ENCODE results near the gene SKOR1.
A peak's percentile ranks its signal among the peaks of the same experiment; 100 is the strongest.

SKOR1 gene

DNA sequence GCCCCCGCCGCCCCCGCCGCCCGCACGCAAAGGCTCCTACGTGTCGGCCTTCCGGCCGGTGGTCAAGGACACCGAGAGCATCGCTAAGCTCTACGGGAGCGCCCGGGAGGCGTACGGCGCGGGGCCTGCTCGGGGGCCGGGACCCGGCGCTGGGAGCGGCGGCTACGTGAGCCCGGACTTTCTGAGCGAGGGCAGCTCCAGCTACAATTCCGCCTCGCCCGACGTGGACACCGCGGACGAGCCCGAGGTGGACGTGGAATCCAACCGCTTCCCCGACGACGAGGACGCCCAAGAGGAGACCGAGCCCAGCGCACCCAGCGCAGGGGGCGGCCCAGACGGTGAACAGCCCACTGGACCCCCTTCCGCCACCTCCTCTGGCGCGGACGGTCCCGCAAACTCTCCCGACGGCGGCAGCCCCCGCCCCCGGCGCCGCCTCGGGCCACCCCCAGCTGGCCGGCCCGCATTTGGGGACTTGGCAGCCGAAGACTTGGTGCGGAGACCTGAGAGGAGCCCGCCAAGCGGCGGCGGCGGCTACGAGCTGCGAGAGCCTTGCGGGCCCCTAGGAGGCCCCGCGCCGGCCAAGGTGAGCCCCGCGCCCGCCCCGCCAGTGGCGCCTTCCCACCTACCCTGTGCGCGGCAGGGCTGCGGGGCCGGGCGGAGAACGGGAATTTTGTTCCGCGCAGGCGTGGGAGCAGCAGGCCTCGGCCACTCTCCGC lies 2.4 kb downstream of the SKOR1 start:
- peak overlapping the region in 1 of 2 donors; percentile 40 for H3K4me3 ChIP-seq (ENCODE audit: low read length in 2 of 2)

GRCh38 chr15:67828278-67828968 lies 3.1 kb downstream of the SKOR1 start:
- peaks cover 76 to 99% of the 10 kb centered on the region in 2 donors for H3K27me3 ChIP-seq (ENCODE audit: control insufficient read depth in 1 of 2, insufficient read depth in 2 of 2, low read length in 2 of 2)
- H3K9ac ChIP-seq (ENCODE audit: low read length in 2 of 2), result no peak overlapping the region
- H3K9me3 ChIP-seq (ENCODE audit: control insufficient read depth in 2 of 2, low read length in 2 of 2), result no peaks in the 10 kb centered on the region
- no peaks in the 10 kb centered on the region for H3K36me3 ChIP-seq (ENCODE audit: control insufficient read depth in 2 of 2, insufficient read depth in 2 of 2, low read length in 2 of 2)
- H3K27ac ChIP-seq (ENCODE audit: low read length), result no peak overlapping the region
- peak overlapping the region in 1 of 2 donors; percentile 40 for H3K4me3 ChIP-seq (ENCODE audit: low read length in 2 of 2)
- H3K4me1 ChIP-seq (ENCODE audit: control insufficient read depth, insufficient read depth, low read length), result peaks cover 43% of the 10 kb centered on the region

More for the DNA sequence above, 2.4 kb downstream of the SKOR1 start:
- Histone ChIP-seq H3K4me1 (ENCODE audit: control insufficient read depth, insufficient read depth, low read length) (peaks cover 45% of the 10 kb centered on the region), H3K27ac (ENCODE audit: low read length) (no peak overlapping the region), H3K9me3 (ENCODE audit: control insufficient read depth in 2 of 2, low read length in 2 of 2) (peaks cover 0 to 1% of the 10 kb centered on the region in 2 donors), H3K9ac (ENCODE audit: low read length in 2 of 2) (no peak overlapping the region), H3K36me3 (ENCODE audit: control insufficient read depth in 2 of 2, insufficient read depth in 2 of 2, low read length in 2 of 2) (no peaks in the 10 kb centered on the region), H3K27me3 (ENCODE audit: control insufficient read depth in 1 of 2, insufficient read depth in 2 of 2, low read length in 2 of 2) (peaks cover 71 to 98% of the 10 kb centered on the region in 2 donors)

- peaks cover 45% of the 10 kb centered on the region for H3K4me1 ChIP-seq (ENCODE audit: control insufficient read depth, insufficient read depth, low read length)
- H3K9ac ChIP-seq (ENCODE audit: low read length in 2 of 2), result no peak overlapping the region
- no peaks in the 10 kb centered on the region for H3K36me3 ChIP-seq (ENCODE audit: control insufficient read depth in 2 of 2, insufficient read depth in 2 of 2, low read length in 2 of 2)
- H3K4me3 ChIP-seq (ENCODE audit: low read length in 2 of 2), result no peak overlapping the region
- H3K9me3 ChIP-seq (ENCODE audit: control insufficient read depth in 2 of 2, low read length in 2 of 2), result no peaks in the 10 kb centered on the region
- H3K27ac ChIP-seq (ENCODE audit: low read length), result no peak overlapping the region
- H3K27me3 ChIP-seq (ENCODE audit: control insufficient read depth in 1 of 2, insufficient read depth in 2 of 2, low read length in 2 of 2), result peaks cover 76 to 99% of the 10 kb centered on the region in 2 donors
Observed at GRCh38 chr15:67828969-67829646, 3.8 kb downstream of the SKOR1 start.

DNA sequence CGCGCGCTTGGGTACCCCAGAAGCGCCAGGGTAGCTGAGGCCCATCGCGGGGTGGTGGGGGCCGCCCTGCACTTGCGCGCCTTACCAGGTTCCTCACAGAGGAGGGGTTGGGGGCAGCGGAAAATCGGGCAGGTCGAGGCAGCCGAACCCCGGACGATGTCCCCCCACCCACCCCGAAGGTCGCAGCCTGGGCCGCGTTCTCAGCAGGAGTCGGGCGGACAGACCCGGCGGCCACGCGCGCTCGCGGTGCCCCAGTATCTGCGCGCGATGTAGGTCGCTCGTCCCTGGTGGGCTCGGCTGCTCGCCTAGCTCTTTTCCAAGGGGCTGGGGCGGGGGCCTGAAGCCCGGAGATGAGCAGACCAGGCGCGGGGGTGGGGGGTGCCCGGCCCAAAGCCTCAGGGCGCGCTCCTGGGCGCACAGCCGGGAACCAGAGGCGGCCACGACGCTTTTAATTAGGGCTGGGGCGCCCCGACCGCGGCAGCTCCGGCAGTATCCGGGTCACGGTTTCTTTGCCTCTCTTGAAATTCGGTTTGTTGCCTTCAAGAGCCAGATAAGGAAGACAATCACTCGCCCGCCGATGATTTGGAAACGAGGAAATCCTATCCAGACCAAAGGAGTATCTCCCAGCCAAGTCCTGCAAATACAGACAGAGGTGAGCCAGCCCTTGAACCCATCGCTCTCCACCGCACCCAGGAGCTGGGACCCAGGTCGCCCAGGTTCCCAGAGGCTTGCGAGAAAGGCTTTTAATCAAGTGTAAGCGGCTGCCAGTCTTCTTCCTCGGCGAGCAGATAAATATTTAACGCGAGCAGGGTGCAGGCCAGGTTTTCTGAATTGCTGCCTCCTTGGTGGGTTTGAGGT lies 4.6 kb downstream of the SKOR1 start:
- Histone ChIP-seq H3K9ac (ENCODE audit: low read length in 2 of 2) (no peak overlapping the region), H3K4me1 (ENCODE audit: control insufficient read depth, insufficient read depth, low read length) (peaks cover 48% of the 10 kb centered on the region), H3K4me3 (ENCODE audit: low read length in 2 of 2) (no peak overlapping the region), H3K36me3 (ENCODE audit: control insufficient read depth in 2 of 2, insufficient read depth in 2 of 2, low read length in 2 of 2) (no peaks in the 10 kb centered on the region), H3K27ac (ENCODE audit: low read length) (no peak overlapping the region), H3K9me3 (ENCODE audit: control insufficient read depth in 2 of 2, low read length in 2 of 2) (no peaks in the 10 kb centered on the region), H3K27me3 (ENCODE audit: control insufficient read depth in 1 of 2, insufficient read depth in 2 of 2, low read length in 2 of 2) (peaks cover 75 to 99% of the 10 kb centered on the region in 2 donors)

GRCh38 chr15:67831363-67831762 lies 6.1 kb downstream of the SKOR1 start:
- Histone ChIP-seq H3K27me3 (ENCODE audit: control insufficient read depth in 1 of 2, insufficient read depth in 2 of 2, low read length in 2 of 2) (peaks cover 76 to 99% of the 10 kb centered on the region in 2 donors), H3K9me3 (ENCODE audit: control insufficient read depth in 2 of 2, low read length in 2 of 2) (no peaks in the 10 kb centered on the region), H3K27ac (ENCODE audit: low read length) (no peak overlapping the region), H3K36me3 (ENCODE audit: control insufficient read depth in 2 of 2, insufficient read depth in 2 of 2, low read length in 2 of 2) (no peaks in the 10 kb centered on the region), H3K4me1 (ENCODE audit: control insufficient read depth, insufficient read depth, low read length) (peaks cover 51% of the 10 kb centered on the region), H3K4me3 (ENCODE audit: low read length in 2 of 2) (no peak overlapping the region), H3K9ac (ENCODE audit: low read length in 2 of 2) (no peak overlapping the region)

DNA sequence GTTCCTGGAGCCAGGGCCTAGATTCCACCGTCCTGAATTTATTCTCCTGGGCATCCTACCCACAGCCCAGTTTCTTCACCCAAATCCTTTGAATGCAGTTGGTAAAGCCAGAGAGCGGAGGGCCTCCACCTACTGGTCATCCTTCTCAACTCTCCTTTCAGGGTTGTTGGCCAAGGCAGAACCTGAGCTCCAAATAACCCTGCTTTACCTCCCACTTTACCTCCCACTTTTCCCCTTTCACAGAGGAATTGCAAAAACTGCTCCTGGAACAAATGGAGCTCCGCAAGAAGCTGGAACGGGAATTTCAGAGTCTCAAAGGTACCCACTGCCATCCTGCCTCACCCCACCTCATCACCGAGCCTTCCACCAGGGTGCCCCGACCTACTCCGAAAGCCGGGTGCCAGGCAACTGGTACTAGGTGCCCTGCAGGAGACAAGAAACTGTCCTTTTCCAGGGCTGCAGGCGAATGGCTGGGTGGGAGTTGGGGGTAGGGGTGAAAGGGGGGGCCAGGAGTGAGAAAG lies 6.8 kb downstream of the SKOR1 start:
- no peak overlapping the region for H3K27ac ChIP-seq (ENCODE audit: low read length)
- H3K27me3 ChIP-seq (ENCODE audit: control insufficient read depth in 1 of 2, insufficient read depth in 2 of 2, low read length in 2 of 2), result peaks cover 73 to 91% of the 10 kb centered on the region in 2 donors
- no peak overlapping the region for H3K9ac ChIP-seq (ENCODE audit: low read length in 2 of 2)
- H3K4me3 ChIP-seq (ENCODE audit: low read length in 2 of 2), result no peak overlapping the region
- H3K9me3 ChIP-seq (ENCODE audit: control insufficient read depth in 2 of 2, low read length in 2 of 2), result no peaks in the 10 kb centered on the region
- H3K4me1 ChIP-seq (ENCODE audit: control insufficient read depth, insufficient read depth, low read length), result peaks cover 46% of the 10 kb centered on the region
- no peaks in the 10 kb centered on the region for H3K36me3 ChIP-seq (ENCODE audit: control insufficient read depth in 2 of 2, insufficient read depth in 2 of 2, low read length in 2 of 2)

GRCh38 chr15:67832897-67833709 lies 7.8 kb downstream of the SKOR1 start:
- no peaks in the 10 kb centered on the region for H3K36me3 ChIP-seq (ENCODE audit: control insufficient read depth in 2 of 2, insufficient read depth in 2 of 2, low read length in 2 of 2)
- peak overlapping the region in 1 of 2 donors; percentile 64 for H3K4me3 ChIP-seq (ENCODE audit: low read length in 2 of 2)
- H3K9ac ChIP-seq (ENCODE audit: low read length in 2 of 2), result no peak overlapping the region
- peaks cover 73 to 81% of the 10 kb centered on the region in 2 donors for H3K27me3 ChIP-seq (ENCODE audit: control insufficient read depth in 1 of 2, insufficient read depth in 2 of 2, low read length in 2 of 2)
- no peak overlapping the region for H3K27ac ChIP-seq (ENCODE audit: low read length)
- peaks cover 39% of the 10 kb centered on the region for H3K4me1 ChIP-seq (ENCODE audit: control insufficient read depth, insufficient read depth, low read length)
- H3K9me3 ChIP-seq (ENCODE audit: control insufficient read depth in 2 of 2, low read length in 2 of 2), result no peaks in the 10 kb centered on the region

DNA sequence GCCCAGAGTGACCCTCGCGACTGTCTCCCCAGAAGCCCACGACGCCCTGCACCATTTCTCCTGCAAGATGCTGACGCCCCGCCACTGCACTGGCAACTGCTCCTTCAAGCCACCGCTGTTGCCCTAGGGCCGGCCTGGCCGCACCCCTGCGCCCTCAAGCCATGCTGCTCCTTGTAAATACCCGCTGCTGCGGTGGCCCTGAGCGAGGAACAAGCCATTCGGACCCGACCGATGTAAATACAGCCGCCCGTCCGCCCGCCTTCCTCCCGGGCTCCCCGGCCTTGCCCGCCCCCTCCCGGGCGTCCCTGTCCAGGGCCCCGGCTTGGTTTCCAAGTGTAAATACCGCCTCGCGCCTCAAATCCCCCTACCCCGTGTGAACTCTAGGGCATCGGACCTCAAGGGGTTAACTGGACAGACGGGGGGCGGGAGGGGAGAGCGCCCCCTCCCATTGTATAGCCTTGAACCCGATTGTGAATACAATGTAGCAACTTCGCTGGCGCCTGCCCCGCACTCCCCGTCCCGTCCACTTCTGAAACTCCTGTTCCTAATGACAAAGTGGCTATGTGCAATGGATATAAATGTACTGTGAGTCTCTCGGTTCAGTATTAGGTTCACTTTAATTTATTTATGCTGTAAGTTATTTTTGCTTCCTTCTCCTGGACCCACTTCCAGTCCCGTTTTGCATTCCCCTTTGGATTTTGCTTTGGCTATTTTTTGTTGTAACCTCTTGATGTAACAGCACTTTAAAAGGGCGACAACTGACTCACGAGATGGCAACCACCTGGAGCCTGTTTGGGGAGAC lies 8.6 kb downstream of the SKOR1 start:
- H3K4me1 ChIP-seq (ENCODE audit: control insufficient read depth, insufficient read depth, low read length), result peaks cover 37% of the 10 kb centered on the region

More for the DNA sequence above, 8.6 kb downstream of the SKOR1 start:
- H3K27ac ChIP-seq (ENCODE audit: low read length), result no peak overlapping the region
- H3K9me3 ChIP-seq (ENCODE audit: control insufficient read depth in 2 of 2, low read length in 2 of 2), result no peaks in the 10 kb centered on the region
- H3K27me3 ChIP-seq (ENCODE audit: control insufficient read depth in 1 of 2, insufficient read depth in 2 of 2, low read length in 2 of 2), result peaks cover 65 to 73% of the 10 kb centered on the region in 2 donors
- peak overlapping the region in 1 of 2 donors; percentile 64 for H3K4me3 ChIP-seq (ENCODE audit: low read length in 2 of 2)
- no peak overlapping the region for H3K9ac ChIP-seq (ENCODE audit: low read length in 2 of 2)
- no peaks in the 10 kb centered on the region for H3K36me3 ChIP-seq (ENCODE audit: control insufficient read depth in 2 of 2, insufficient read depth in 2 of 2, low read length in 2 of 2)
